Neural crest cell (in vitro differentiated cells): ENCODE measurements around the gene DUSP9. TPM values are rescaled to one million over a fixed set of nuclear protein-coding genes. Genes with fewer than 3 reads are reported as not detected.

Experiments used
- DNase-seq: peaks from one replicate; pipeline ENCODE4 v3.0.0; 2021; ENCODE audit warnings: low read depth, mixed read lengths, low spot score
- H3K27ac Mint-ChIP-seq: one replicate; pipeline ENCODE4 v1.8.0; 2021; ENCODE audit warnings: mild to moderate bottlenecking, mixed read lengths; ENCODE audit not compliant: unreplicated experiment
- H3K27me3 Mint-ChIP-seq: 2 replicates; pipeline ENCODE4 v1.8.0; 2021; ENCODE audit warnings: low read depth, mild to moderate bottlenecking, mixed read lengths
- H3K36me3 Mint-ChIP-seq: 2 replicates; pipeline ENCODE4 v1.8.0; 2021; ENCODE audit warnings: low read depth, mild to moderate bottlenecking, mixed read lengths
- H3K4me1 Mint-ChIP-seq: 2 replicates; pipeline ENCODE4 v1.8.0; 2021; ENCODE audit warnings: mixed read lengths
- H3K4me3 Mint-ChIP-seq: one replicate; pipeline ENCODE4 v1.8.0; 2021; ENCODE audit warnings: mild to moderate bottlenecking, mixed read lengths
- H3K9me3 Mint-ChIP-seq: 2 replicates; pipeline ENCODE4 v1.8.0; 2021; ENCODE audit warnings: mixed read lengths
- total RNA-seq: library from RNA; stranded (reverse); gene quantifications from 2 replicates; pipeline ENCODE4 v1.2.1, GENCODE V29; 2021
- TF ChIP-seq, protein P1 (sequence below): fragments of 200-600 bp; sonication (generic); conservative IDR thresholded peaks from 2 replicates; pipeline ENCODE4 v1.5.0; 2021; ENCODE audit warnings: antibody characterized with exemption, mild to moderate bottlenecking

Gene DUSP9
- total RNA-seq, 1 donor from 2014 or later = 1.7 TPM

DNA sequence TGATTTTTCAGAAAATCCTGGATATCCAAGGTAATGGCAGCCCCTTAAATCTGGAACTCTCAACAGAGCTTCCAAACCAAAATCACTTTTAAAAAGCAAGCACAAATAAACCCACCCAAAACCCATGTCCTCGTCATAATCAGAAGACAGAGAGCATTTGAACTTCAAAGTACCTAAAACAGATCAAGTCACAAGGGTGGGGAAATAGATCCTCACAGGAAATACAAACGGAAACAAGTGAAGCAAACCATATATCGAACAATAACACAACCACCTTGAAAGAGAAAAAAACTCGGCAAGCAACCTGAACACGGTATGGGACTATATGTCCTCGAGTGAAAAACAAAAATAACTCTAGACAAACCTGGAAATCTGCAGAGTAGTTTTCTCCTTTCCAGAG, 32.2 kb upstream of the DUSP9 start:
- no peak for DNase-seq
- Mint-ChIP-seq H3K27me3 (peaks cover 53% of the 10 kb centered on the region), H3K27ac (no peak overlapping the region), H3K9me3 (no peaks in the 10 kb centered on the region), H3K4me3 (no peak overlapping the region), H3K36me3 (no peaks in the 10 kb centered on the region), H3K4me1 (no peaks in the 10 kb centered on the region)
- TF ChIP-seq, protein P1, sequence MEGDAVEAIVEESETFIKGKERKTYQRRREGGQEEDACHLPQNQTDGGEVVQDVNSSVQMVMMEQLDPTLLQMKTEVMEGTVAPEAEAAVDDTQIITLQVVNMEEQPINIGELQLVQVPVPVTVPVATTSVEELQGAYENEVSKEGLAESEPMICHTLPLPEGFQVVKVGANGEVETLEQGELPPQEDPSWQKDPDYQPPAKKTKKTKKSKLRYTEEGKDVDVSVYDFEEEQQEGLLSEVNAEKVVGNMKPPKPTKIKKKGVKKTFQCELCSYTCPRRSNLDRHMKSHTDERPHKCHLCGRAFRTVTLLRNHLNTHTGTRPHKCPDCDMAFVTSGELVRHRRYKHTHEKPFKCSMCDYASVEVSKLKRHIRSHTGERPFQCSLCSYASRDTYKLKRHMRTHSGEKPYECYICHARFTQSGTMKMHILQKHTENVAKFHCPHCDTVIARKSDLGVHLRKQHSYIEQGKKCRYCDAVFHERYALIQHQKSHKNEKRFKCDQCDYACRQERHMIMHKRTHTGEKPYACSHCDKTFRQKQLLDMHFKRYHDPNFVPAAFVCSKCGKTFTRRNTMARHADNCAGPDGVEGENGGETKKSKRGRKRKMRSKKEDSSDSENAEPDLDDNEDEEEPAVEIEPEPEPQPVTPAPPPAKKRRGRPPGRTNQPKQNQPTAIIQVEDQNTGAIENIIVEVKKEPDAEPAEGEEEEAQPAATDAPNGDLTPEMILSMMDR = no peak

DNA sequence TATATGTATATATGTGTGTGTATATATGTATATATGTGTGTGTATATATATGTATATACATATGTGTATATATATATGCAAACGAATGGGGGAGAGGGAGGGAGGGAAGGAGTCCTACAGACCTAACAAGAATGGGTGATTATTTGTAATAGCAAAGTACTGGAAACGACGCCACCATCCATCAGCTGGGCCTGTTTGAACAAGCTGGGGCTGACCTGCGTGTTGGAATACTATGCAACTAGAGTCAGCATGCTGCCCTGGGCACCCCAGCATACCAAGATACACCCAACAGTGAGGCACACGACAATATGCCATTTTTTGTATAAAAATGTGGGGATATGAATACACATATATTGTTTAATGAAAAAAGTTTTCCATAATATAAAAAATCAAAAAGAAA, 26.4 kb upstream of the DUSP9 start:
- H3K27ac Mint-ChIP-seq = no peak overlapping the region
- TF ChIP-seq, protein P1 = no peak

DNA sequence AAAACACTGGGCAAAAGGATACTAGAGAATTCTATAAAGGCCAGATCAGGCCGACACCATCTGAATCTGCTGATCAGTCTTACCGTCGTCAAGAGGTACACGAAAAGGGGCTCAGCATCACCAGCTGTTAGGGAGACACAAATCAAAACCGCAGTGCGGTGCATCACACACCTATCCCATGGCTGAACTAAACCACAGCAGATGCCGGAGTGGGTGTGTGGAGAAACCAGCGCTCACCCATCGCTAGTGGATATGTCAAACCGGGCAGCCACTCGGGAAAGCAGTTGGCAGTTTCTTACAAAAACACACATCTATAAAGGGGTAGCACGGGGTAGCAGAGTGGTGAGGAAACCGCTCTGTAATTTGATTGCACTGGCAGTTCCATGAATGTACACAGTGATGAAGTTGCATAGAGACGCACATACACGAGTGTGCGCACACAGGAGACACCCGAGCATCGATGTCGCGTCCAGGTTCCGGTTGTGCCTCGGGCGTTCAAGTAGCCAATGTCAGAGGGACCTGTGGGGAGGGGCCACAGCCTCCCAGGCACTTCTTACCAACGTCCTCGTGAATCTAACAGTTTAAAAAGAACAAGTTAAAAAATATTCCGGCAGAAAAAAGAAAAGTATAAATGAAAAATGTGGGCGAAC, 24.9 kb upstream of the DUSP9 start:
- TF ChIP-seq, protein P1 = no peak
- Mint-ChIP-seq H3K36me3 (no peaks in the 10 kb centered on the region), H3K27me3 (peaks cover 18% of the 10 kb centered on the region), H3K9me3 (no peaks in the 10 kb centered on the region), H3K4me3 (no peak overlapping the region), H3K4me1 (no peaks in the 10 kb centered on the region), H3K27ac (no peak overlapping the region)
- no peak for DNase-seq

More for the DNA sequence above, 26.4 kb upstream of the DUSP9 start:
- Mint-ChIP-seq H3K27me3 (peaks cover 32% of the 10 kb centered on the region), H3K4me1 (no peaks in the 10 kb centered on the region), H3K36me3 (no peaks in the 10 kb centered on the region), H3K4me3 (no peak overlapping the region), H3K9me3 (no peaks in the 10 kb centered on the region)
- DNase-seq = no peak

DNA sequence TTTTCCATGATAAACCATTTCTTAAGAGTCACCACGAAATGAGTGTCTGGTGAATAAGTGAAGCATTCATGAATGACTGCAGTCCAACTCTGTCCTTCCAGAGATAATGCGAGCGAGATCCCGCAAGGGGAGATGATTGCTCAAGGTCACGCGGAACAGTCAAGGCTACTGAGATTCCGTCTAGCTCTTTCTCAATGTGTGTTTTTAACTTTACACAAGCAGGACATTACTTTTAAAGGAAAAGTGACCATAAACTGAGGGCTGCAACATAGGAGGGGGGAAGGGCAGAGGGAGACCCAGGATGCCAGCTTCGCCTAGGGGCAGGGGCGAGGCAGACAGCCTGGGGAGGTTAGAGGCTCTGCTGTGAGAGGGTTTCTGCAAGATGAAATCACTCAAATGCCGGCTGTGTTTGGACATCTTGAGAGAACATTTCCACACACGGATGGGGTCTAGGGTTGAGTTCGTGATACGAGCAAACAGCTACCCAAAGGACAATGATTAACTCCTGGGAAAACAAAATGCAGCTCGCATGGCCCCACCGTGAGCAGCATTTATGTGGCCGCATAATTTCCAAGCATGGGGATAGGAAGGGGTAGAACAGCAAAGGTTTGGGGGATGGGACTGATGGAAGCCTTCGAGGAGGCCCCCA, 24.2 kb upstream of the DUSP9 start:
- Mint-ChIP-seq H3K4me3 (no peak overlapping the region), H3K36me3 (no peaks in the 10 kb centered on the region), H3K9me3 (no peaks in the 10 kb centered on the region), H3K27me3 (peaks cover 11% of the 10 kb centered on the region), H3K27ac (no peak overlapping the region), H3K4me1 (no peaks in the 10 kb centered on the region)
- TF ChIP-seq, protein P1 = no peak
- no peak for DNase-seq

DNA sequence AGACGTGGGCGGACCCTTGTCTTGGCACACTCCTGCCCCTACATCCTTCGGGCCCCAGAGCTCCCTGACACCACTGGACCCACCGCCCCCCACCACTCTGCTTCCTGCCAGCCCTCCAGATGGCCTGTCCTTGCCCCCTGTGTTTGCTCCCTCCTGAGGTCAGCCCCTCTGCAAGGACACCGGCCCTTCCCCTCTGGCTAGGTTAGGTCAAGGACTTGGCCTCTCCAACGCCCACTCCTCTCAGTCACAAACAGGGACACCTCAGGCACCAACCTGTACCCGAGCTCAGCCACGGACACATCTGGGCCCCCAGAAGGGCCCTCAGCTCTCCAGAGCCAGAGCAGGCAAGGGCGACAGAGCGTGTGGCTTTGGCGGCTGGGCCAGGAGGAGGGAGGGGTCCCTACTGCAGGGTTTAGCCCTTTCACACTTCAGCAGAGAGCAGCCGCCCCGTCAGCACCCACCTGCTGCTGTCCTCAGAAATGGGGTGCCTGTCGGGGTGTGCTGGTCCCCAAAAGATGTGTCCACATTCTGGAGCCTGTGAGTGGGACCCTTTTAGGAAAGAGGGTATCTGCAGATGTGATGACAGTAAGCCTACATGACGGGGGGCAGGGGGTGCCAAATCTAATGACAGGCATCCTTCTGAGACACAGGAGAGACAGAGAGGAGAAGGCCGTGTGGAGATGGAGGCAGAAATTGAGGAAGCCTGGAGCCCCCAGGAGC, 23.5 kb upstream of the DUSP9 start:
- Mint-ChIP-seq H3K4me3 (no peak overlapping the region), H3K9me3 (no peaks in the 10 kb centered on the region), H3K4me1 (no peaks in the 10 kb centered on the region), H3K27me3 (peaks cover 4% of the 10 kb centered on the region), H3K36me3 (no peaks in the 10 kb centered on the region), H3K27ac (no peak overlapping the region)
- TF ChIP-seq, protein P1 = no peak
- DNase-seq = no peak
